Epithelial cell of esophagus (primary cell): ENCODE measurements around the gene C1R.

Experiments used
- DNase-seq: peaks from one replicate; pipeline ENCODE4 v3.0.0; 2010; ENCODE audit warnings: low read depth
- H3K4me3 ChIP-seq: 2 replicates; pipeline ENCODE4 v1.5.1; 2011; ENCODE audit warnings: mild to moderate bottlenecking, low read length, control low read depth
- CTCF ChIP-seq: IDR thresholded peaks from 2 replicates; pipeline ENCODE4 v1.5.1; 2011; ENCODE audit warnings: low read depth, mild to moderate bottlenecking, low read length, control low read depth, inconsistent platforms; ENCODE audit not compliant: insufficient read depth; ENCODE audit errors: missing control alignments

The C1R gene

GRCh38 chr12:7072035-7072434 lies 20.2 kb downstream of the C1R start:
- H3K4me3 ChIP-seq = no peak overlapping the region
- no peak for DNase-seq
- TF ChIP-seq CTCF = no peak

DNA sequence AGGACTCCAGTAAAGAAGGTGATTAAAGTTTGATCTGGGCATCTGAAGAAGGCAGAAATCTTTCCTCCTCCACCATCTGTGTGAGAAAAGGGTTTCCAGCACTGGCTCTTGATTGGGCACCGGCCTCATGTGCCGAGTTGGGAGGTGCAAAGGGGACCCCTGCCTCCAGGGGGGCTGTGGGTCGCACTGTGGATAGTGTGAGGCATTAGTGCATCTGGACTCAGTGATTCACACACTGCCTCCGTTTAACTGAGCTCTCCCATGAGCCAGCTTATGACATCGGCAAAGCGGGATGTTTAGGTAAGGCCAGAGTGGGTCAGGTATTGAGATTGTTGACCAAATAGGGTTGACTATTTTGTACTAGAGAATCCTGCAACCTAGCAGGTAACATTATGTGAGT lies 22.9 kb downstream of the C1R start:
- DNase-seq = no peak
- no peak for TF ChIP-seq CTCF
- no peak overlapping the region for H3K4me3 ChIP-seq

- DNase-seq = no peak
- TF ChIP-seq CTCF = no peak
- H3K4me3 ChIP-seq = no peak overlapping the region
These were observed 23.3 kb downstream of the C1R start for GRCh38 chr12:7068994-7069346.

GRCh38 chr12:7068240-7068993 lies 23.8 kb downstream of the C1R start:
- no peak overlapping the region for H3K4me3 ChIP-seq
- no peak for TF ChIP-seq CTCF
- DNase-seq = peak; percentile 41

GRCh38 chr12:7067096-7067495 lies 25.1 kb downstream of the C1R start:
- no peak for TF ChIP-seq CTCF
- DNase-seq = no peak
- H3K4me3 ChIP-seq = no peak overlapping the region

DNA sequence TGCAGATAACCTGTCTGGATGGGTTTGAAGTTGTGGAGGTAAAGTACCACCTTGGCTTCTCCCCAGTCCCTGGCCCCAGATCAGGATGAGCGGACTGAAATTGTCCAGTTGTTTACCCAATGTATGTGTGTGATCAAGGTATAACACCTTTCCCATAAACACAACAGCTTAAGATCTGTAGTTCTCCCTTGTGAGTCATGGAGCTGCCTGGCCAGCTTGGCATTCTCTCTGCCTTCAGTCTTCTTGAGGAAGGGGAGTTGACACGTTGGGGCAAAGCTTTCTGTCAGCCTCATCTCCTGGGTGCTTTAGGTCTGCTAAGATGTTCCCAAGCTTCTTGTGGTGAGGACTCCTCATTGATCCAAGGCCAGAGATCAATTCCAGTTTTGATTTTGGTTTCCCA lies 25.6 kb downstream of the C1R start:
- TF ChIP-seq CTCF = no peak

DNA sequence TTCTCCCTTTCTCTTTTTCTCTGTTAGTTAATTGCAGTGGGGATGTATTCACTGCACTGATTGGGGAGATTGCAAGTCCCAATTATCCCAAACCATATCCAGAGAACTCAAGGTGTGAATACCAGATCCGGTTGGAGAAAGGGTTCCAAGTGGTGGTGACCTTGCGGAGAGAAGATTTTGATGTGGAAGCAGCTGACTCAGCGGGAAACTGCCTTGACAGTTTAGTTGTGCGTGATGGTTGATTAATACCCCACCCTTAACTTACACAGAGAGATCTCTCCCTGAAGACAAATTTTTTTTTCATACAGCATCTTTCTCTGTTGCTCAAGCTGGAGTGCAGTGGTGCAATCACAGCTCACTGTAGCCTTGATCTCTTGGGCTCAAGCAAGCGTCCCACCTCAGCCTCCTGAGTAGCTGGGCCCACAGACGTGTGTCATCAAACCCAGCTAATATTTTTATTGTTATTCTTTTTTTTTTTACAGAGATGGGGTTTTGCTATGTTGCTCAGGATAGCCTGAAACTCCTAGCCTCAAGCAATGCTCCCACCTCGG lies 27.1 kb downstream of the C1R start:
- no peak for DNase-seq
- TF ChIP-seq CTCF = no peak
- H3K4me3 ChIP-seq = no peak overlapping the region

More for the DNA sequence above, 25.6 kb downstream of the C1R start:
- H3K4me3 ChIP-seq = no peak overlapping the region
- DNase-seq = peak; percentile 76
